SJSA1 (cell line): Measurements from ENCODE around the gene IL17B. TPM values are rescaled to one million over a fixed set of nuclear protein-coding genes. Genes with fewer than 3 reads are reported as not detected.

Experiments
- DNase-seq, 2 experiments: peaks; one replicate each; pipeline ENCODE4 v3.0.0-alpha.2; 2015 to 2020; ENCODE audit warnings: low spot score in 2 of 2, low read depth in 1 of 2
- H3K27ac ChIP-seq: fragments of 250-450 bp; sonication (Bioruptor Pico); 2 replicates; pipeline ENCODE4 v1.5.1; 2020; ENCODE audit warnings: mild to moderate bottlenecking, moderate library complexity
- H3K27me3 ChIP-seq: fragments of 250-450 bp; sonication (Bioruptor Pico); replicated peaks from 2 replicates; pipeline ENCODE4 v1.5.1; 2020; ENCODE audit warnings: mild to moderate bottlenecking, moderate library complexity
- H3K36me3 ChIP-seq: fragments of 250-450 bp; sonication (Bioruptor Pico); 2 replicates; pipeline ENCODE4 v1.5.1; 2020; ENCODE audit warnings: mild to moderate bottlenecking
- H3K4me1 ChIP-seq: fragments of 250-450 bp; sonication (Bioruptor Pico); replicated peaks from 2 replicates; pipeline ENCODE4 v1.6.1; 2021; ENCODE audit warnings: mild to moderate bottlenecking
- H3K4me3 ChIP-seq: fragments of 250-450 bp; sonication (Bioruptor Pico); 2 replicates; pipeline ENCODE4 v1.5.1; 2020; ENCODE audit warnings: mild to moderate bottlenecking
- H3K9me3 ChIP-seq: fragments of 250-450 bp; sonication (Bioruptor Pico); replicated peaks from 2 replicates; pipeline ENCODE4 v1.5.1; 2020; ENCODE audit warnings: mild to moderate bottlenecking
- total RNA-seq: library from RNA; depleted of rRNA; stranded (reverse); fragments of >200 nt; shearing (Covaris generic); gene quantifications from 2 replicates; pipeline ENCODE4 v1.2.3, GENCODE V29; 2014

Gene IL17B
- total RNA-seq, 1 experiment from 2014 or later, result 1.00 TPM

- Histone ChIP-seq H3K27me3 (no peaks in the 10 kb centered on the region), H3K4me1 (peaks cover 17% of the 10 kb centered on the region), H3K9me3 (no peaks in the 10 kb centered on the region), H3K36me3 (peaks cover 39% of the 10 kb centered on the region), H3K4me3 (peak within 1 kb of the TSS; percentile 79), H3K27ac (peak within 1 kb of the TSS; percentile 36)
- peak; percentile 91 to 98 for DNase-seq
These were observed 21.5 kb downstream of the IL17B start, which contains the start of gene PCYOX1L for GRCh38 chr5:149357370-149358293. TSS of gene PCYOX1L (plus strand) at chr5:149358046. CDS start at chr5:149358069, 23 bp downstream.

- no peak overlapping the region for H3K27ac ChIP-seq
- H3K9me3 ChIP-seq, result no peaks in the 10 kb centered on the region
- peaks cover 17% of the 10 kb centered on the region for H3K4me1 ChIP-seq
- no peak for DNase-seq
- peaks cover 51% of the 10 kb centered on the region for H3K36me3 ChIP-seq
- no peaks in the 10 kb centered on the region for H3K27me3 ChIP-seq
- no peak overlapping the region for H3K4me3 ChIP-seq
These were observed 22.7 kb downstream of the IL17B start for GRCh38 chr5:149356391-149356790.

- Histone ChIP-seq H3K9me3 (no peaks in the 10 kb centered on the region), H3K4me1 (peaks cover 17% of the 10 kb centered on the region), H3K27me3 (no peaks in the 10 kb centered on the region), H3K36me3 (peaks cover 58% of the 10 kb centered on the region), H3K4me3 (no peak overlapping the region), H3K27ac (no peak overlapping the region)
- no peak for DNase-seq
These were observed 23.4 kb downstream of the IL17B start for GRCh38 chr5:149355688-149356087.

GRCh38 chr5:149353911-149354310, 25.2 kb downstream of the IL17B start:
- H3K36me3 ChIP-seq, result peaks cover 76% of the 10 kb centered on the region
- H3K9me3 ChIP-seq, result no peaks in the 10 kb centered on the region
- DNase-seq, result no peak
- H3K4me3 ChIP-seq, result no peak overlapping the region
- H3K4me1 ChIP-seq, result peaks cover 22% of the 10 kb centered on the region
- no peak overlapping the region for H3K27ac ChIP-seq
- H3K27me3 ChIP-seq, result no peaks in the 10 kb centered on the region

GRCh38 chr5:149352169-149352568, 26.9 kb downstream of the IL17B start:
- Histone ChIP-seq H3K4me1 (peaks cover 23% of the 10 kb centered on the region), H3K27me3 (no peaks in the 10 kb centered on the region), H3K4me3 (no peak overlapping the region), H3K27ac (no peak overlapping the region), H3K36me3 (peaks cover 90% of the 10 kb centered on the region), H3K9me3 (no peaks in the 10 kb centered on the region)
- DNase-seq, result no peak

- Histone ChIP-seq H3K4me1 (peaks cover 31% of the 10 kb centered on the region), H3K36me3 (peaks cover 80% of the 10 kb centered on the region), H3K27me3 (no peaks in the 10 kb centered on the region), H3K27ac (peak overlapping the region; percentile 43), H3K4me3 (no peak overlapping the region), H3K9me3 (no peaks in the 10 kb centered on the region)
- DNase-seq, result no peak
These were observed 29.7 kb downstream of the IL17B start for GRCh38 chr5:149349382-149349781.

GRCh38 chr5:149348518-149348917, 30.6 kb downstream of the IL17B start:
- no peaks in the 10 kb centered on the region for H3K27me3 ChIP-seq
- no peaks in the 10 kb centered on the region for H3K9me3 ChIP-seq
- H3K4me3 ChIP-seq, result no peak overlapping the region
- H3K27ac ChIP-seq, result peak overlapping the region; percentile 43
- H3K36me3 ChIP-seq, result peaks cover 73% of the 10 kb centered on the region
- peaks cover 40% of the 10 kb centered on the region for H3K4me1 ChIP-seq
- peak in 1 of 2 experiments; percentile 85 for DNase-seq

GRCh38 chr5:149345892-149346222, 33.2 kb downstream of the IL17B start:
- Histone ChIP-seq H3K36me3 (peaks cover 47% of the 10 kb centered on the region), H3K4me3 (peak overlapping the region; percentile 68), H3K4me1 (peaks cover 42% of the 10 kb centered on the region), H3K9me3 (no peaks in the 10 kb centered on the region), H3K27me3 (no peaks in the 10 kb centered on the region), H3K27ac (peak overlapping the region; percentile 52)
- DNase-seq, result no peak

GRCh38 chr5:149345147-149345891, 33.8 kb downstream of the IL17B start, which contains the start of gene GRPEL2:
TSS of gene GRPEL2 (plus strand) at chr5:149345499. CDS start at chr5:149345540, 41 bp downstream.
- no peaks in the 10 kb centered on the region for H3K9me3 ChIP-seq
- peaks cover 44% of the 10 kb centered on the region for H3K36me3 ChIP-seq
- H3K4me3 ChIP-seq, result peak within 1 kb of the TSS; percentile 68
- H3K27me3 ChIP-seq, result no peaks in the 10 kb centered on the region
- peak within 1 kb of the TSS; percentile 52 for H3K27ac ChIP-seq
- peak; percentile 94 to 99 for DNase-seq
- H3K4me1 ChIP-seq, result peaks cover 42% of the 10 kb centered on the region

GRCh38 chr5:149344151-149344550, 34.9 kb downstream of the IL17B start:
- Histone ChIP-seq H3K4me3 (peak overlapping the region; percentile 68; the same call in 1 of the 2 replicates), H3K4me1 (peaks cover 37% of the 10 kb centered on the region), H3K27ac (peak overlapping the region; percentile 40), H3K36me3 (peaks cover 40% of the 10 kb centered on the region), H3K27me3 (no peaks in the 10 kb centered on the region), H3K9me3 (no peaks in the 10 kb centered on the region)
- DNase-seq, result peak in 1 of 2 experiments; percentile 68

- Histone ChIP-seq H3K4me1 (peaks cover 25% of the 10 kb centered on the region), H3K27me3 (no peaks in the 10 kb centered on the region), H3K36me3 (peaks cover 22% of the 10 kb centered on the region), H3K27ac (no peak overlapping the region), H3K9me3 (no peaks in the 10 kb centered on the region), H3K4me3 (no peak overlapping the region)
- DNase-seq, result no peak
These were observed 37.2 kb downstream of the IL17B start for GRCh38 chr5:149341876-149342275.

GRCh38 chr5:149340920-149341319, 38.2 kb downstream of the IL17B start:
- peaks cover 20% of the 10 kb centered on the region for H3K4me1 ChIP-seq

GRCh38 chr5:149338364-149338763, 40.7 kb downstream of the IL17B start:
- peaks cover 22% of the 10 kb centered on the region for H3K4me1 ChIP-seq
- no peaks in the 10 kb centered on the region for H3K9me3 ChIP-seq
- H3K36me3 ChIP-seq, result peaks cover 36% of the 10 kb centered on the region
- H3K4me3 ChIP-seq, result no peak overlapping the region
- no peak overlapping the region for H3K27ac ChIP-seq
- no peaks in the 10 kb centered on the region for H3K27me3 ChIP-seq
- DNase-seq, result no peak

More at GRCh38 chr5:149340920-149341319, 38.2 kb downstream of the IL17B start:
- Histone ChIP-seq H3K27ac (no peak overlapping the region), H3K4me3 (no peak overlapping the region), H3K9me3 (no peaks in the 10 kb centered on the region), H3K36me3 (peaks cover 29% of the 10 kb centered on the region), H3K27me3 (no peaks in the 10 kb centered on the region)
- DNase-seq, result no peak

GRCh38 chr5:149337736-149338135, 41.4 kb downstream of the IL17B start:
- no peaks in the 10 kb centered on the region for H3K27me3 ChIP-seq
- no peak overlapping the region for H3K4me3 ChIP-seq
- H3K9me3 ChIP-seq, result no peaks in the 10 kb centered on the region
- H3K27ac ChIP-seq, result no peak overlapping the region
- H3K4me1 ChIP-seq, result peaks cover 28% of the 10 kb centered on the region
- H3K36me3 ChIP-seq, result peaks cover 40% of the 10 kb centered on the region
- no peak for DNase-seq
